ENCODE data around the gene ELP1.
"Not testable (repeated sequence)": the region's sequence is repeated elsewhere in the genome, so short reads cannot be mapped to it uniquely, and the experiment has no call there.

DNA sequence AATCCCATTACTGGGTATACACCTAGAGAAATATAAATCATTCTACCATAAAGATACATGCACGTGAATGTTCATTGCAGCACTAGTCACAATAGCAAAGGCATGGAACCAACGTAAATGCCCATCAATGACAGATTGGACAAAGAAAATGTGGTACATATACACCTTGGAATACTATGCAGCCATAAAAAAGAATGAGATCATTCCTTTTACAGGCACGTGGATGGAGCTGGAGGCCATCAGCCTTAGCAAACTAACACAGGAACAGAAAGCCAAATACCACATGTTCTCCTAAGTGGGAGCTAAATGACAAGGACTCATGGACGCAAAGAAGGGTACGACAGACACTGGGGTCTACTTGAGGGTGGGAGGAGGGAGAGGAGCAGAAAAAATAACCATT, 94.4 kb downstream of the ELP1 start:
- TF ChIP-seq, protein P1, sequence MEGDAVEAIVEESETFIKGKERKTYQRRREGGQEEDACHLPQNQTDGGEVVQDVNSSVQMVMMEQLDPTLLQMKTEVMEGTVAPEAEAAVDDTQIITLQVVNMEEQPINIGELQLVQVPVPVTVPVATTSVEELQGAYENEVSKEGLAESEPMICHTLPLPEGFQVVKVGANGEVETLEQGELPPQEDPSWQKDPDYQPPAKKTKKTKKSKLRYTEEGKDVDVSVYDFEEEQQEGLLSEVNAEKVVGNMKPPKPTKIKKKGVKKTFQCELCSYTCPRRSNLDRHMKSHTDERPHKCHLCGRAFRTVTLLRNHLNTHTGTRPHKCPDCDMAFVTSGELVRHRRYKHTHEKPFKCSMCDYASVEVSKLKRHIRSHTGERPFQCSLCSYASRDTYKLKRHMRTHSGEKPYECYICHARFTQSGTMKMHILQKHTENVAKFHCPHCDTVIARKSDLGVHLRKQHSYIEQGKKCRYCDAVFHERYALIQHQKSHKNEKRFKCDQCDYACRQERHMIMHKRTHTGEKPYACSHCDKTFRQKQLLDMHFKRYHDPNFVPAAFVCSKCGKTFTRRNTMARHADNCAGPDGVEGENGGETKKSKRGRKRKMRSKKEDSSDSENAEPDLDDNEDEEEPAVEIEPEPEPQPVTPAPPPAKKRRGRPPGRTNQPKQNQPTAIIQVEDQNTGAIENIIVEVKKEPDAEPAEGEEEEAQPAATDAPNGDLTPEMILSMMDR (IDR thresholded peaks at IDR 0.05; ENCODE audit: low read depth, low read length, missing input control), result not testable (repeated sequence)
- TF ChIP-seq, protein P2, sequence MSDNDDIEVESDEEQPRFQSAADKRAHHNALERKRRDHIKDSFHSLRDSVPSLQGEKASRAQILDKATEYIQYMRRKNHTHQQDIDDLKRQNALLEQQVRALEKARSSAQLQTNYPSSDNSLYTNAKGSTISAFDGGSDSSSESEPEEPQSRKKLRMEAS (IDR thresholded peaks at IDR 0.05), result not testable (repeated sequence)
- not testable (repeated sequence) for TF ChIP-seq HNF4A (conservative IDR thresholded peaks at IDR 0.05); FOXA1 (IDR thresholded peaks at IDR 0.05); YY1 (IDR thresholded peaks at IDR 0.05); RAD21 (IDR thresholded peaks at IDR 0.05); GABPA (IDR thresholded peaks at IDR 0.05 in 1 of 2, conservative IDR thresholded peaks at IDR 0.05 in 1 of 2); TAF1 (conservative IDR thresholded peaks at IDR 0.05); RXRA (IDR thresholded peaks at IDR 0.05); HNF4G (IDR thresholded peaks at IDR 0.05)
- TF ChIP-seq, protein P3, sequence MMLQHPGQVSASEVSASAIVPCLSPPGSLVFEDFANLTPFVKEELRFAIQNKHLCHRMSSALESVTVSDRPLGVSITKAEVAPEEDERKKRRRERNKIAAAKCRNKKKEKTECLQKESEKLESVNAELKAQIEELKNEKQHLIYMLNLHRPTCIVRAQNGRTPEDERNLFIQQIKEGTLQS (IDR thresholded peaks at IDR 0.05), result not testable (repeated sequence)
- TF ChIP-seq, protein P4, sequence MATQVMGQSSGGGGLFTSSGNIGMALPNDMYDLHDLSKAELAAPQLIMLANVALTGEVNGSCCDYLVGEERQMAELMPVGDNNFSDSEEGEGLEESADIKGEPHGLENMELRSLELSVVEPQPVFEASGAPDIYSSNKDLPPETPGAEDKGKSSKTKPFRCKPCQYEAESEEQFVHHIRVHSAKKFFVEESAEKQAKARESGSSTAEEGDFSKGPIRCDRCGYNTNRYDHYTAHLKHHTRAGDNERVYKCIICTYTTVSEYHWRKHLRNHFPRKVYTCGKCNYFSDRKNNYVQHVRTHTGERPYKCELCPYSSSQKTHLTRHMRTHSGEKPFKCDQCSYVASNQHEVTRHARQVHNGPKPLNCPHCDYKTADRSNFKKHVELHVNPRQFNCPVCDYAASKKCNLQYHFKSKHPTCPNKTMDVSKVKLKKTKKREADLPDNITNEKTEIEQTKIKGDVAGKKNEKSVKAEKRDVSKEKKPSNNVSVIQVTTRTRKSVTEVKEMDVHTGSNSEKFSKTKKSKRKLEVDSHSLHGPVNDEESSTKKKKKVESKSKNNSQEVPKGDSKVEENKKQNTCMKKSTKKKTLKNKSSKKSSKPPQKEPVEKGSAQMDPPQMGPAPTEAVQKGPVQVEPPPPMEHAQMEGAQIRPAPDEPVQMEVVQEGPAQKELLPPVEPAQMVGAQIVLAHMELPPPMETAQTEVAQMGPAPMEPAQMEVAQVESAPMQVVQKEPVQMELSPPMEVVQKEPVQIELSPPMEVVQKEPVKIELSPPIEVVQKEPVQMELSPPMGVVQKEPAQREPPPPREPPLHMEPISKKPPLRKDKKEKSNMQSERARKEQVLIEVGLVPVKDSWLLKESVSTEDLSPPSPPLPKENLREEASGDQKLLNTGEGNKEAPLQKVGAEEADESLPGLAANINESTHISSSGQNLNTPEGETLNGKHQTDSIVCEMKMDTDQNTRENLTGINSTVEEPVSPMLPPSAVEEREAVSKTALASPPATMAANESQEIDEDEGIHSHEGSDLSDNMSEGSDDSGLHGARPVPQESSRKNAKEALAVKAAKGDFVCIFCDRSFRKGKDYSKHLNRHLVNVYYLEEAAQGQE (IDR thresholded peaks at IDR 0.05), result not testable (repeated sequence)
